MM.1S (cell line): Measurements from ENCODE around the gene WAC.

Experiments
- DNase-seq: peaks from one replicate; pipeline ENCODE4 v3.0.0-alpha.2; 2015
- H2AFZ ChIP-seq: fragments of 300-600 bp; sonication (generic); 2 replicates; pipeline ENCODE4 v1.6.0; 2016; ENCODE audit warnings: antibody characterized with exemption, low read length
- H3F3A ChIP-seq: fragments of 300-600 bp; sonication (generic); 2 replicates; pipeline ENCODE4 v1.6.1; 2016; ENCODE audit warnings: mild to moderate bottlenecking, antibody characterized with exemption, low read length, moderate library complexity, mixed read lengths; ENCODE audit not compliant: insufficient read depth
- H3K27ac ChIP-seq: fragments of 300-600 bp; sonication (generic); 2 replicates; pipeline ENCODE4 v1.5.1; 2016; ENCODE audit warnings: mild to moderate bottlenecking, low read length
- H3K27me3 ChIP-seq: fragments of 300-600 bp; sonication (generic); replicated peaks from 2 replicates; pipeline ENCODE4 v1.6.0; 2016; ENCODE audit warnings: low read length; ENCODE audit not compliant: insufficient read depth
- H3K36me3 ChIP-seq: fragments of 300-600 bp; sonication (generic); replicated peaks from 2 replicates; pipeline ENCODE4 v1.6.1; 2016; ENCODE audit warnings: mild to moderate bottlenecking, low read length, mixed read lengths; ENCODE audit not compliant: insufficient read depth
- H3K4me1 ChIP-seq: fragments of 300-600 bp; sonication (generic); 2 replicates; pipeline ENCODE4 v1.6.1; 2016; ENCODE audit warnings: low read length, mixed read lengths
- H3K4me2 ChIP-seq: fragments of 300-600 bp; sonication (generic); 2 replicates; pipeline ENCODE4 v1.6.0; 2016; ENCODE audit warnings: low read depth, low read length
- H3K4me3 ChIP-seq: fragments of 300-600 bp; sonication (generic); 2 replicates; pipeline ENCODE4 v1.5.1; 2016; ENCODE audit warnings: low read length, mixed read lengths
- H3K79me2 ChIP-seq: fragments of 300-600 bp; sonication (generic); 2 replicates; pipeline ENCODE4 v1.6.1; 2016; ENCODE audit warnings: mixed run types, low read length, mixed read lengths
- H3K9ac ChIP-seq: fragments of 300-600 bp; sonication (generic); 2 replicates; pipeline ENCODE4 v1.6.1; 2016; ENCODE audit warnings: low read length, mixed read lengths
- H3K9me2 ChIP-seq: fragments of 300-600 bp; sonication (generic); replicated peaks from 2 replicates; pipeline ENCODE4 v1.6.1; 2016; ENCODE audit warnings: mild to moderate bottlenecking, low read length, mixed read lengths; ENCODE audit not compliant: insufficient read depth
- H3K9me3 ChIP-seq: fragments of 300-600 bp; sonication (generic); replicated peaks from 2 replicates; pipeline ENCODE4 v1.6.1; 2016; ENCODE audit warnings: mild to moderate bottlenecking, low read length, mixed read lengths; ENCODE audit not compliant: insufficient read depth
- H4K20me1 ChIP-seq: fragments of 300-600 bp; sonication (generic); 2 replicates; pipeline ENCODE4 v1.6.1; 2016; ENCODE audit warnings: mild to moderate bottlenecking, low read length, moderate library complexity, mixed read lengths; ENCODE audit not compliant: insufficient read depth
- CTCF ChIP-seq: fragments of 300-600 bp; sonication (generic); IDR thresholded peaks from 2 replicates; pipeline ENCODE4 v1.5.1; 2016; ENCODE audit warnings: antibody characterized with exemption, low read length, mixed read lengths
- EZH2 ChIP-seq: fragments of 300-600 bp; sonication (generic); optimal IDR thresholded peaks from 2 replicates; pipeline ENCODE3; 2017; ENCODE audit warnings: low read depth, mild to moderate bottlenecking, antibody characterized with exemption, low read length, mixed read lengths
- EZH2phosphoT487 ChIP-seq: fragments of 300-600 bp; sonication (generic); IDR thresholded peaks from 2 replicates; pipeline ENCODE4 v1.6.1; 2018; ENCODE audit warnings: antibody characterized with exemption, low read length

Gene WAC

DNA sequence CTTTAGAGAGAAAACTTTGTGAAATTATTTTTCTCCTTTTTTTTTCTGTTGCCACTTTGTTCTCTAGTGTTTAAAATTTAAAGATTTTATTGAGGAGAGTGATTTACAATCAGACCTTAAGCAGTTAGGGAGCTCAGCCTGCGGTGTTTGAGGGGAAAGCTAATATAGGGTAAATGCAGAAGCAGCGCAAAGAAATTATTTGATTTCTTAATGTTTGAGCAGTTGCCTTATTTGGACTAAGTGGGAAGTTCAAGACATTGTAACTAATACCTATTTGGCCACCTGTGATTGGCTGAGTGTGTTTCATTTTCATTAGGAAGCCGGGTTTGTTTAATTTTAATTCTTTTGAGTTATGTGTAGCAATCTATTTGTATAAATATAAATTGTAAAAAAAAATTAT is 25.3 kb downstream of the WAC start:
- no peak overlapping the region for H2AFZ ChIP-seq
- H3K79me2 ChIP-seq, result peaks cover 100% of the 10 kb centered on the region
- H3K4me2 ChIP-seq, result no peak overlapping the region
- H3F3A ChIP-seq, result no peaks in the 10 kb centered on the region
- DNase-seq, result no peak
- H3K27ac ChIP-seq, result no peak overlapping the region
- H3K9me2 ChIP-seq, result no peaks in the 10 kb centered on the region
- H3K4me1 ChIP-seq, result no peaks in the 10 kb centered on the region
- no peak overlapping the region for H3K4me3 ChIP-seq
- peaks cover 11% of the 10 kb centered on the region; the same call in 1 of the 2 replicates for H3K36me3 ChIP-seq
- peaks cover 55% of the 10 kb centered on the region for H4K20me1 ChIP-seq
- no peak overlapping the region for H3K9ac ChIP-seq
- no peak for TF ChIP-seq EZH2
- no peak for TF ChIP-seq CTCF
- TF ChIP-seq EZH2phosphoT487, result no peak
- H3K27me3 ChIP-seq, result no peaks in the 10 kb centered on the region
- H3K9me3 ChIP-seq, result no peaks in the 10 kb centered on the region

- Histone ChIP-seq H3K36me3 (peaks cover 11% of the 10 kb centered on the region; the same call in 1 of the 2 replicates), H3K27me3 (no peaks in the 10 kb centered on the region), H3F3A (no peaks in the 10 kb centered on the region), H3K4me3 (no peak overlapping the region), H2AFZ (no peak overlapping the region), H4K20me1 (peaks cover 52% of the 10 kb centered on the region), H3K9me2 (no peaks in the 10 kb centered on the region), H3K4me1 (no peaks in the 10 kb centered on the region), H3K79me2 (peaks cover 100% of the 10 kb centered on the region), H3K9ac (no peak overlapping the region), H3K9me3 (no peaks in the 10 kb centered on the region), H3K27ac (no peak overlapping the region), H3K4me2 (no peak overlapping the region)
- DNase-seq, result no peak
- TF ChIP-seq EZH2 (no peak), CTCF (no peak), EZH2phosphoT487 (no peak)
Observed at GRCh38 chr10:28558923-28559508, 26.1 kb downstream of the WAC start.

DNA sequence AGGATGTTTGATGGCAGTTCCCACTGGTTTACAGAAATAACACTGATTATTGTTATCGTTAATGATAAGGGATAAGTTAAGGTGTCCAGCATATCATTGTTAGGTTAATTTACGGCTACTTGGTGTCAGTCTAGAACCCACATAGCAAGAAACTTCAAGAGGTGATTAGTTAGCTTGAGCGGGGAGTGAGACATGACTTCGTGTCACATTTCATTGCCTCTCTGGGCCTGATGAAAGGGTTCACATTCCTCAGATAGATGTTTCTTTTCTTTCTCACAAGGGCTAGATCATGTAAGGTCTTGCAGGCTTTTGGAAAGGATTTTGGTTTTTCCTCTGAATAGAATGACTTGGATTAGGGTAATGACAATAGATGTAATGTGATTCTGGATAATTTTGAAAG is 26.7 kb downstream of the WAC start:
- H4K20me1 ChIP-seq, result peaks cover 53% of the 10 kb centered on the region
- H3K79me2 ChIP-seq, result peaks cover 100% of the 10 kb centered on the region
- H2AFZ ChIP-seq, result no peak overlapping the region
- no peak overlapping the region for H3K9ac ChIP-seq
- no peaks in the 10 kb centered on the region for H3K27me3 ChIP-seq
- no peak overlapping the region for H3K4me3 ChIP-seq
- H3K9me3 ChIP-seq, result no peaks in the 10 kb centered on the region
- peaks cover 9% of the 10 kb centered on the region; the same call in 1 of the 2 replicates for H3K36me3 ChIP-seq
- no peaks in the 10 kb centered on the region for H3K4me1 ChIP-seq
- H3F3A ChIP-seq, result no peaks in the 10 kb centered on the region
- no peak overlapping the region for H3K4me2 ChIP-seq
- no peak for TF ChIP-seq CTCF
- no peak for TF ChIP-seq EZH2phosphoT487
- TF ChIP-seq EZH2, result no peak
- H3K9me2 ChIP-seq, result no peaks in the 10 kb centered on the region
- no peak overlapping the region for H3K27ac ChIP-seq
- DNase-seq, result no peak
